Bronchial epithelial cell (primary cell): Measurements from ENCODE around the gene REXO2. TPM values are rescaled to one million over a fixed set of nuclear protein-coding genes. Genes with fewer than 3 reads are reported as not detected.

Source experiments
- DNase-seq: peaks from one replicate; pipeline ENCODE4 v3.0.0-alpha.2; 2010; ENCODE audit warnings: low read depth
- FAIRE-seq: peaks from 2 replicates; lab custom pipeline; 2011; peaks lifted over from hg19 to GRCh38; lab: Jason Lieb, UNC
- H3K27me3 ChIP-seq: 2 replicates; pipeline ENCODE4 v1.5.1; 2011; ENCODE audit warnings: low read length; ENCODE audit not compliant: control insufficient read depth, insufficient read depth
- H3K36me3 ChIP-seq: 2 replicates; pipeline ENCODE4 v1.5.1; 2011; ENCODE audit warnings: low read length; ENCODE audit not compliant: control insufficient read depth, insufficient read depth
- H3K4me3 ChIP-seq: 2 replicates; pipeline ENCODE4 v1.5.1; 2011; ENCODE audit warnings: mild to moderate bottlenecking, low read depth, low read length, control low read depth
- total RNA-seq: library from RNA; depleted of rRNA; stranded (reverse); fragments of >200 nt; gene quantifications from 2 replicates; pipeline ENCODE4 v1.2.1, GENCODE V29; 2014
- TF ChIP-seq, protein P1 (sequence below): IDR thresholded peaks from 2 replicates; pipeline ENCODE4 v1.5.1; 2011; ENCODE audit warnings: mild to moderate bottlenecking, moderate library complexity, low read length, control low read depth, inconsistent platforms; ENCODE audit not compliant: insufficient read depth, severe bottlenecking

Gene REXO2
- total RNA-seq, 1 donor from 2014 or later: 160 TPM

DNA sequence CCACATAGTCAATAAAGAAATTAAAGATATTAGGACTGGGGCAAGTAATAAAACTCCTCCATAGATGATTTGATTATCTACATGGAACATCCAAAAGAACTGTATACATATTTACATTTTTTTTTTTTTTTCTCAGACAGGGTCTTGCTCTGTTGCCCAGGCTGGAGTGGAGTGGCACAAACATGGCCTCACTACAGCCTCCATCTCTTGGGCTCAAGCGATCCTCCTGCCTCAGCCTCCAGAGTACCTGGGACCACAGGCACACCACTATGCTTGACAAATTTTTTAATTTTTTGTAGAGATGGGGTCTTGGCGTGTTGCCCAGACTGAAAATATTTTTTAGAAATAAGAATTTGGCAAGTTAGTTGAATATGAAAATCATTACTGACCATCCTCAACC is 24.7 kb downstream of the REXO2 start:
- Histone ChIP-seq H3K4me3 (no peak overlapping the region), H3K27me3 (no peaks in the 10 kb centered on the region), H3K36me3 (no peaks in the 10 kb centered on the region)
- no peak for DNase-seq
- TF ChIP-seq, protein P1, sequence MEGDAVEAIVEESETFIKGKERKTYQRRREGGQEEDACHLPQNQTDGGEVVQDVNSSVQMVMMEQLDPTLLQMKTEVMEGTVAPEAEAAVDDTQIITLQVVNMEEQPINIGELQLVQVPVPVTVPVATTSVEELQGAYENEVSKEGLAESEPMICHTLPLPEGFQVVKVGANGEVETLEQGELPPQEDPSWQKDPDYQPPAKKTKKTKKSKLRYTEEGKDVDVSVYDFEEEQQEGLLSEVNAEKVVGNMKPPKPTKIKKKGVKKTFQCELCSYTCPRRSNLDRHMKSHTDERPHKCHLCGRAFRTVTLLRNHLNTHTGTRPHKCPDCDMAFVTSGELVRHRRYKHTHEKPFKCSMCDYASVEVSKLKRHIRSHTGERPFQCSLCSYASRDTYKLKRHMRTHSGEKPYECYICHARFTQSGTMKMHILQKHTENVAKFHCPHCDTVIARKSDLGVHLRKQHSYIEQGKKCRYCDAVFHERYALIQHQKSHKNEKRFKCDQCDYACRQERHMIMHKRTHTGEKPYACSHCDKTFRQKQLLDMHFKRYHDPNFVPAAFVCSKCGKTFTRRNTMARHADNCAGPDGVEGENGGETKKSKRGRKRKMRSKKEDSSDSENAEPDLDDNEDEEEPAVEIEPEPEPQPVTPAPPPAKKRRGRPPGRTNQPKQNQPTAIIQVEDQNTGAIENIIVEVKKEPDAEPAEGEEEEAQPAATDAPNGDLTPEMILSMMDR: no peak
- no peak for FAIRE-seq

DNA sequence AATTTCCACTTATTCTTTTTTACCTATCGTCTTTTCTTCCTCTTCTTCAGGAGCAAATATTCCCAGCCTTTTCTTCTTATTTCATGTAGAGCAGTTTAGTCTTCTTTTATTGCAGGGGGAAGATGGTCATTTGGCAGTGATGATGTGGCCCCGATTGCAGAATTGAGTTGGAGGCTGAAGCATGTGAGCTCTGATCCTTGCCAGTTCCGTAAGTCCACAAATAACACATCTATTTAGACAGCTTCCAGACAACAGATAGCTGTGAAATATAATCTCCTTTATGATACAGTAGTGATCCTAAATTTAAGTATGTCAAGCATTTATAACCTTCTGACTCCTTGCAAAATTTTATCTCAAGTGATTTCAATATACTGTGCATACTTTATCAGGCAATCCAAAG is 27.5 kb downstream of the REXO2 start:
- H3K27me3 ChIP-seq: no peaks in the 10 kb centered on the region
- FAIRE-seq (no peak), DNase-seq (no peak)
- H3K4me3 ChIP-seq: no peak overlapping the region
- TF ChIP-seq, protein P1: no peak
- H3K36me3 ChIP-seq: no peaks in the 10 kb centered on the region

DNA sequence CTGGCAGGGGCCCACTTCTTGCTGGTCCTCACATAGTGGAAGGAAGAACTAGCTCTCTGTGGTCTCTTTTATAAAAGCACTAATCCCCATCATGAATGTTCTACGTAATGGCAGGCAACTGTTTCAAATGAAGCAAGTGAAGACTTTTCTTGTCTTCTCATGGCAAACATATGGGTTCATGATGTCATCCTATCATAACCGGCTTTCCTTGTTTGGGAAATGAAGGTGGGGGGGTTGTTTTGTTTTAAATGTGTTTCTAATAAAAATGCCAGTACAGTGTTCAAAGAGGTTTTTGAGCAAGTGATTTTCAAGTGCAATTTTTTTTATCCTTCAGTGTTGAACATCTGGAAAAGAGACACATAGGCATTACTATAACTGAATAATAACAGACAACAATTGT is 33.4 kb downstream of the REXO2 start:
- Histone ChIP-seq H3K27me3 (no peaks in the 10 kb centered on the region), H3K36me3 (no peaks in the 10 kb centered on the region), H3K4me3 (no peak overlapping the region)
- no peak for FAIRE-seq
- no peak for DNase-seq
- TF ChIP-seq, protein P1: no peak

DNA sequence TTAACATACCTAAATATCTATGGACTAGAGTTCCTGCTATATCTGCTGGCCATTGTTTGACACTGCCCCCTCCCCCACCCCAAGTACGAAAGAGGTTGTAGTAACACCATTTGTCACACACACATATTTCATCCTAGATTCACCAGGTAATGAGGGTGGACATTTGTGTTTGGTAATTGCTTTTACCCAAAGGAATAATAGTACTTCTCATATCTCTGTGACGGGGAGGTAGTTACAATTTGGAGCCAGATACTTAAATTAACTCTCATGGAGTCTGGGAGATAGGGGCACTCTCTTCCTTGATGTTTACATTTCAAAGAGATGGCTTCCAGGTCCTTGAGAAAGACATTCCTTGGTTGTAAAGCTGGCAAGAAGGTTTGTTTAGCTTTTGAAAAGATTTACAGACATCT is 38.7 kb downstream of the REXO2 start:
- TF ChIP-seq, protein P1: no peak
- Histone ChIP-seq H3K36me3 (no peaks in the 10 kb centered on the region), H3K27me3 (no peaks in the 10 kb centered on the region), H3K4me3 (no peak overlapping the region)
- FAIRE-seq (no peak), DNase-seq (no peak)

DNA sequence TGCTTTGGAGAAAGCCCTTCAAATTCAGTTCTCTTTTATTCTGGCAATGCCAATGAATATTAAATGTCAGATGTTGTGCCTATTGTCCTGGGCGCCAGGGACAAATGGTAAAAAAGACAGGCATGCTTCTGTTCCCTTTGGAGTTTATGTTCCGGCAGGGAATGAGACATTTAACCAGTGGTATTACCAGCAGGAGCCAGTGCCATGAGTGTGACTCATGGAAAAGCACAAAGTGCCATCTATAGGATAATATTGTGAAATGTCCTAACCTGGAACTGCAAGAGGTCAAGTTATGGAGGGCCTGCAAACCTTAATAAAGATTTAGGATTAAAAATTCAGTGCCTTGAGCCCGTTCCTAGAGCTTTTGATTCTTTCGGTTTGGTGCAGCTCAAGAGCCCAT is 39.5 kb downstream of the REXO2 start:
- peak; percentile 61 for DNase-seq
- no peaks in the 10 kb centered on the region for H3K36me3 ChIP-seq
- H3K27me3 ChIP-seq: no peaks in the 10 kb centered on the region
- no peak overlapping the region for H3K4me3 ChIP-seq
- TF ChIP-seq, protein P1: no peak
- FAIRE-seq: peak; percentile 7

DNA sequence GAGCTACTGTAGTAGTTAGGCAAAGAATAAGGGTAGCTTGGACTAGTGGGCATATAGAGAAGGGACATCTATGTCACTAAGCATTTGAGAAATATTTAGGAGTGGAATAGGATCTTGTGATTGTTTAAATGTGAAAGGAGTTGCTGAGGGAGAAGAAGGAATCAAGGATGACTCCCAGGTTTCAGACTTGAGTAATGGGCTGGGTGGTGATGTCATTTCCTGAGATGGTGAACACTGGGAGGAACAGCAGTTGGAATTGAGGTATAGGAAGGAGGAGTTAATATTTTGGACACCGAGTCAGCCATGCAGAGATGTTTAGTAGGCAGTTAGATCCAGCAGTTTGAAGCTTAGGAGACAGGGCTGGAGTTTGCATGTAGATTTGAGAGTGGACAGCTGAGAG is 40.1 kb downstream of the REXO2 start:
- TF ChIP-seq, protein P1: no peak
- Histone ChIP-seq H3K4me3 (no peak overlapping the region), H3K27me3 (no peaks in the 10 kb centered on the region), H3K36me3 (no peaks in the 10 kb centered on the region)
- DNase-seq (peak; percentile 47), FAIRE-seq (no peak)
